IMR-90 (cell line): ENCODE measurements around the gene UNC5A.

Experiments used
- BHLHE40 ChIP-seq: fragments of 150-350 bp; IDR thresholded peaks from 2 replicates; pipeline ENCODE4 v1.6.1; 2016; ENCODE audit warnings: mild to moderate bottlenecking, low read depth, low read length
- CEBPB ChIP-seq: IDR thresholded peaks from 2 replicates; pipeline ENCODE4 v1.6.1; 2012; ENCODE audit warnings: low read depth, low read length, improper control_type of control experiment
- CHD1 ChIP-seq: IDR thresholded peaks from 2 replicates; pipeline ENCODE4 v1.6.1; 2012; ENCODE audit warnings: low read depth, low read length, improper control_type of control experiment
- FOS ChIP-seq: fragments of 150-350 bp; IDR thresholded peaks from 2 replicates; pipeline ENCODE4 v1.6.1; 2016; ENCODE audit warnings: low read depth, low read length
- MAFK ChIP-seq: IDR thresholded peaks from 2 replicates; pipeline ENCODE4 v1.6.1; 2012; ENCODE audit warnings: low read depth, low read length, improper control_type of control experiment
- MAZ ChIP-seq: IDR thresholded peaks from 2 replicates; pipeline ENCODE4 v1.6.1; 2012; ENCODE audit warnings: low read depth, mild to moderate bottlenecking, low read length, improper control_type of control experiment, moderate library complexity, borderline replicate concordance
- MXI1 ChIP-seq: IDR thresholded peaks from 2 replicates; pipeline ENCODE4 v1.6.1; 2012; ENCODE audit warnings: low read depth, mild to moderate bottlenecking, low read length, moderate library complexity, borderline replicate concordance
- POLR2A ChIP-seq: IDR thresholded peaks from 2 replicates; pipeline ENCODE4 v1.6.1; 2012; ENCODE audit warnings: mild to moderate bottlenecking, low read depth, low read length
- RAD21 ChIP-seq: IDR thresholded peaks from 2 replicates; pipeline ENCODE4 v1.6.1; 2012; ENCODE audit warnings: low read length, improper control_type of control experiment
- RCOR1 ChIP-seq: IDR thresholded peaks from 2 replicates; pipeline ENCODE4 v1.6.1; 2012; ENCODE audit warnings: mild to moderate bottlenecking, low read length, improper control_type of control experiment; ENCODE audit not compliant: insufficient replicate concordance
- RFX5 ChIP-seq: IDR thresholded peaks from 2 replicates; pipeline ENCODE4 v1.8.0; 2012; ENCODE audit warnings: low read depth, mild to moderate bottlenecking, low read length, moderate library complexity
- SMC3 ChIP-seq: fragments of 150-350 bp; IDR thresholded peaks from 2 replicates; pipeline ENCODE4 v1.6.1; 2016; ENCODE audit warnings: low read depth, mild to moderate bottlenecking, antibody characterized with exemption, low read length, moderate library complexity
- TF ChIP-seq, protein P1 (sequence below): conservative IDR thresholded peaks from 2 replicates; pipeline ENCODE4 v1.5.1; 2012; ENCODE audit warnings: mild to moderate bottlenecking, low read depth, low read length, improper control_type of control experiment
- TF ChIP-seq, protein P2 (sequence below): fragments of 150-350 bp; IDR thresholded peaks from 2 replicates; pipeline ENCODE4 v1.6.1; 2017; ENCODE audit warnings: mild to moderate bottlenecking, antibody characterized with exemption, low read length, low read depth

DNA sequence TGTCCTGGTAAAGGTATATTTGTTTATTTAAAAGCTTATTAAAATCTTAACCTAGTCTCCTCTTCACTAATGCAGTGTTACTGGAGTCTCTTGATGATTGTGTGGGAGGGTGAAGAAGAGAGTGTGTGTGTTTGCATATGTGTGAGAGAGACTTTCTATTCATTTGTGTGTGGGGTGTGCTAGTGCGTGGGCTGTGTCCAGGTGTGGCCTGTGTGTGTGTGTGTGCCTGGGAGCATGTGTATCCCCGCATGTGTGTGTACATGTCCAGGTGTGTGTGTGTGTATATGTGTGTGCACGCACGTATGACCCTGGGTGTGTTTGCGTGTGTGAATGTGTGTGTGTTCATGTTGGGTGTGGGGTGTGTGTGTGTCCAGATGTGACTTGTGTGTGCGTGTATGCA lies 10.3 kb upstream of the UNC5A start:
- no peak for TF ChIP-seq SMC3
- no peak for TF ChIP-seq CEBPB
- TF ChIP-seq, protein P1, sequence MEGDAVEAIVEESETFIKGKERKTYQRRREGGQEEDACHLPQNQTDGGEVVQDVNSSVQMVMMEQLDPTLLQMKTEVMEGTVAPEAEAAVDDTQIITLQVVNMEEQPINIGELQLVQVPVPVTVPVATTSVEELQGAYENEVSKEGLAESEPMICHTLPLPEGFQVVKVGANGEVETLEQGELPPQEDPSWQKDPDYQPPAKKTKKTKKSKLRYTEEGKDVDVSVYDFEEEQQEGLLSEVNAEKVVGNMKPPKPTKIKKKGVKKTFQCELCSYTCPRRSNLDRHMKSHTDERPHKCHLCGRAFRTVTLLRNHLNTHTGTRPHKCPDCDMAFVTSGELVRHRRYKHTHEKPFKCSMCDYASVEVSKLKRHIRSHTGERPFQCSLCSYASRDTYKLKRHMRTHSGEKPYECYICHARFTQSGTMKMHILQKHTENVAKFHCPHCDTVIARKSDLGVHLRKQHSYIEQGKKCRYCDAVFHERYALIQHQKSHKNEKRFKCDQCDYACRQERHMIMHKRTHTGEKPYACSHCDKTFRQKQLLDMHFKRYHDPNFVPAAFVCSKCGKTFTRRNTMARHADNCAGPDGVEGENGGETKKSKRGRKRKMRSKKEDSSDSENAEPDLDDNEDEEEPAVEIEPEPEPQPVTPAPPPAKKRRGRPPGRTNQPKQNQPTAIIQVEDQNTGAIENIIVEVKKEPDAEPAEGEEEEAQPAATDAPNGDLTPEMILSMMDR: no peak
- no peak for TF ChIP-seq RAD21
- no peak for TF ChIP-seq MXI1
- no peak for TF ChIP-seq POLR2A
- no peak for TF ChIP-seq FOS
- TF ChIP-seq, protein P2, sequence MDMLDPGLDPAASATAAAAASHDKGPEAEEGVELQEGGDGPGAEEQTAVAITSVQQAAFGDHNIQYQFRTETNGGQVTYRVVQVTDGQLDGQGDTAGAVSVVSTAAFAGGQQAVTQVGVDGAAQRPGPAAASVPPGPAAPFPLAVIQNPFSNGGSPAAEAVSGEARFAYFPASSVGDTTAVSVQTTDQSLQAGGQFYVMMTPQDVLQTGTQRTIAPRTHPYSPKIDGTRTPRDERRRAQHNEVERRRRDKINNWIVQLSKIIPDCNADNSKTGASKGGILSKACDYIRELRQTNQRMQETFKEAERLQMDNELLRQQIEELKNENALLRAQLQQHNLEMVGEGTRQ: no peak
- no peak for TF ChIP-seq MAFK
- TF ChIP-seq RCOR1: no peak
- no peak for TF ChIP-seq MAZ
- no peak for TF ChIP-seq BHLHE40
- no peak for TF ChIP-seq CHD1
- no peak for TF ChIP-seq RFX5
